Measurements from ENCODE around the gene ANO7.

DNA sequence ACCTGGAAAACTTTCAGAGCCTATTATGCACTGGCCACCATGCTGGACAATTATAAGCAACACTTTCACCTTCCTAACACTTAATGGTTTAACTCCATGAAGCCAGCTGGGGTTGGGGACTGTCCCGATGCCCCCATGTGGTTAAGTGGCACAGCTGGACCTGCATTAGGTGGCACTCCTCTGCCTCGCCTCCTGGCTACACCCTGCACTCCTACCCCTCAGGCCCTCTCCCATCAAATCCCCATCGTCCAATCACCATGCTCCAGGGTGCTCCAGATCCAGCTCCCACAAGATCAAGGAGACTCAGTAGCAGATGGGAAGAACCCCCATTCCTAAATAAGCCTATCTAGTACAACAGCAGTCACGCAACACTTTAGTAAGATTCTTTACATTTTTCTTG lies 73.2 kb downstream of the ANO7 start:
- TF ChIP-seq, protein P1, sequence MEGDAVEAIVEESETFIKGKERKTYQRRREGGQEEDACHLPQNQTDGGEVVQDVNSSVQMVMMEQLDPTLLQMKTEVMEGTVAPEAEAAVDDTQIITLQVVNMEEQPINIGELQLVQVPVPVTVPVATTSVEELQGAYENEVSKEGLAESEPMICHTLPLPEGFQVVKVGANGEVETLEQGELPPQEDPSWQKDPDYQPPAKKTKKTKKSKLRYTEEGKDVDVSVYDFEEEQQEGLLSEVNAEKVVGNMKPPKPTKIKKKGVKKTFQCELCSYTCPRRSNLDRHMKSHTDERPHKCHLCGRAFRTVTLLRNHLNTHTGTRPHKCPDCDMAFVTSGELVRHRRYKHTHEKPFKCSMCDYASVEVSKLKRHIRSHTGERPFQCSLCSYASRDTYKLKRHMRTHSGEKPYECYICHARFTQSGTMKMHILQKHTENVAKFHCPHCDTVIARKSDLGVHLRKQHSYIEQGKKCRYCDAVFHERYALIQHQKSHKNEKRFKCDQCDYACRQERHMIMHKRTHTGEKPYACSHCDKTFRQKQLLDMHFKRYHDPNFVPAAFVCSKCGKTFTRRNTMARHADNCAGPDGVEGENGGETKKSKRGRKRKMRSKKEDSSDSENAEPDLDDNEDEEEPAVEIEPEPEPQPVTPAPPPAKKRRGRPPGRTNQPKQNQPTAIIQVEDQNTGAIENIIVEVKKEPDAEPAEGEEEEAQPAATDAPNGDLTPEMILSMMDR (IDR thresholded peaks at IDR 0.05; ENCODE audit: low read length), result no peak
- TF ChIP-seq EZH2phosphoT487 (IDR thresholded peaks at IDR 0.05; ENCODE audit: low read length), result no peak

Data from MM.1S (cell line).